Left renal pelvis (tissue), 4 donors: Measurements from ENCODE around the gene CDK5RAP3. TPM values are rescaled to one million over a fixed set of nuclear protein-coding genes. Genes with fewer than 3 reads are reported as not detected.
"Not testable (repeated sequence)": the region's sequence is repeated elsewhere in the genome, so short reads cannot be mapped to it uniquely, and the experiment has no call there.

Source experiments
- DNase-seq, 4 donors: peaks; one replicate each; pipeline ENCODE4 v3.0.0-alpha.2; 2013; ENCODE audit warnings: low read depth in 4 of 4, low spot score in 3 of 4
- polyA plus RNA-seq, 4 donors: library from polyadenylated mRNA; unstranded; fragments of 120-200 nt; gene quantifications; one replicate each; pipeline ENCODE4 v1.2.1, GENCODE V29; 2013; ENCODE audit not compliant: insufficient read length in 4 of 4

CDK5RAP3 gene
- polyA plus RNA-seq, 4 donors, result 90.0 to 178 (median 147) TPM

DNA sequence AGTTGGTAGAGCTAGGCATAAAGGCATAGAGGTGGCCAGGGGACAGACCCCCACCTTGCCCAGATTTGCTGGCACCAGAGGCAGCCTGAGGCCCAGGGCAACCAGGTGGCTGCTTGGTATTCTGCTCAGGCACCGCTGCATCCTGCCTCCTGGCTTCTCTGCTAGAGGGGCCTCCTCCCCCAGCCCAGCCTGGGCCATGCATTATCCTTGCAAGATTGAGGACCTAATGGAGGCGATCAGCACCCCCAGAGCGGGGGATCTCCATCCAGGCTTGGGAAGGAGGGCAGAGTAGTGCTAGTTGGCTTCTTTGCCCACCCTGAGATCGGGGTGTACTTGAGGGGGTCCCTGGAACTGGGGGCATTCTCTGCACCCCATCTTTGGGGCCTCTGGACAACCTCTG, 23.8 kb downstream of the CDK5RAP3 start:
- no peak for DNase-seq

DNA sequence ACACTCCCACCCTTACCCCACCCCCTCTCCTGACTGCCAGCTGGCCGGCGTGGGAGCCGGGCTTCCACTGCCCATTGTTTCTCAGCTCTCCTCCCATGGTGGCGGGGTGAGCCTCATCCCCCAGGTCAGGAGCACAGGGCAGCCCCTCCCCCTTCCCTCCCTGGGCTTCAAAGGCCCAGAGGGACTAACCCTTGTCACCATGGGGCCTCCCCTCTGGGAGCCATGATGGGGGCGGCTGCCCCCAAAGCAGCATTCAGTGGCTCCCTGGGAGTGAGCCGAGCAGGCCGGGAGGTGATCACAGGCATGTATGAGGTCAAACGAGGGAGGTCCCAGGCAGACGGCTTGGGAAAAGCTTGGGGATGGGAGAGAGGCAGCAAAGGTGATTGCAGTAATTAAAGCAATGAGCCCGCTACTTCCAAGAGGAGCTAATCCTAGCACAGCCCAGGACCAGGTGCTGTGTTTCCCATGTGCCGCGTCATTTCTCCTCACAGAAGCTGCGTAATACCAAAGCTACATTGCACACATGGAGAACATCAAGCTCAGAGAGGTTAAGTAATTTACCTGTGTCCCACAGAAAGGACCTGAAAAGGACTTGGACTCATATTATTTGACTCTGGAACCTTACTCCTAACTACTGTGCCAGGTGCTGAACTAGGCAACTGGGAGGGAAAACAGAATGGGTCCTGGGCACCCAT, 24.5 kb downstream of the CDK5RAP3 start:
- no peak for DNase-seq

DNA sequence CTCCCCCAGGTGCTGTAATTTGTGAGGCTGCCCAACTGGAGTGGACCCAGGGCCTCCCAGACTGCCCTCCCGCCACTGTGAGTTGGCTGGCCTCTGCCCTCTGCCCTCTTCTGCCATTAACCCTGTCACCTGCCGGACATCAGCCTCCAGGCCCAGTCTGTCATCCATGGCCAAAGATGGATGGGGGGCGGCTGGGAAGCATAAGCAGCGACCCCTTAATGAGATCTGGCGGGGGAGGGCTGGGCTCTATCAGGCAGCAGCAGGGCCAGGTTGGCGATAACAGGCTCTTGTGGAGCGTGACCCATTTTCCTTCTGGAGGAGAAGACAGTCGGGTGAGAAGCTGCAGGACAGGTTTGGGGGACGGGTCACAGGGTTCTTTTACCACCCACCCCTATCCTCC, 25.3 kb downstream of the CDK5RAP3 start:
- no peak for DNase-seq

DNA sequence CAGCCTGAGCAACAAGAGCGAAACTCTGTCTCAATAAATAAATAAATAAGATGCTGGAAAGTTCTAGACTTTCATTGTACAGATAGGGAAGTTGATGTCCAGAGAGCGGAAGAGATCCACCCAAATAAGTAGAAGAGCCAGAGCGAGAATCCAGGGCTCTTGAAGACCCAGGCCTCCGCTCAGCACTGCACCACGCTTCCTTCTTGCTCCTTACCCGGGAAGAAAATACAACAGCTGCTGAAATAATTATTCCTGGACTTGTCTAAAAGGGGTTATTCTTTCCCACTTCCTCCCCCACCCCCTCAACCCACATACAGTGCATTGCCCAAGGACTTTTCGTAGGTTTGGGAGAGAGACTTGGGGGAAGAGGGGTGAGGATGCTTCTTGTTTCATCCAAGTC, 26.7 kb downstream of the CDK5RAP3 start:
- DNase-seq, result no peak

DNA sequence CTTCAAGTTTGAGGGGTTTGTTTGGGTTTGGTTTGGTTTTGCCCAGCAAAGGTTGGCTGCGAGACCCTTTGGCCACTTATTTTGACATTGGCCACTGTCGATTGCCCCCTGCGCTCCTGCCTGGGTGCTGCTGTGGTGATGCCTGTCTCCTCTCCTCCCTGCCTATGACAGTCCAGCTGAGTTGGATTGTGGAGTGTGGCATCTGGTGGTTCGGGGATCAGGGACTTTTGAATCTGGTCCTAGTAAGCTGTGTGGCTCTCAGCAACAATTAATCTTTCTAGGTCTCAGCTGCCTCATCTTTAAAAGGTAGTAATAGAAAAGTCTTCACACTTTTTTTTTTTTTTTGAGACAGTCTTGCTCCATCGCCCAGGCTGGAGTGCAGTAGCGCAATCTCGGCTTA, 27.1 kb downstream of the CDK5RAP3 start:
- DNase-seq, result no peak

DNA sequence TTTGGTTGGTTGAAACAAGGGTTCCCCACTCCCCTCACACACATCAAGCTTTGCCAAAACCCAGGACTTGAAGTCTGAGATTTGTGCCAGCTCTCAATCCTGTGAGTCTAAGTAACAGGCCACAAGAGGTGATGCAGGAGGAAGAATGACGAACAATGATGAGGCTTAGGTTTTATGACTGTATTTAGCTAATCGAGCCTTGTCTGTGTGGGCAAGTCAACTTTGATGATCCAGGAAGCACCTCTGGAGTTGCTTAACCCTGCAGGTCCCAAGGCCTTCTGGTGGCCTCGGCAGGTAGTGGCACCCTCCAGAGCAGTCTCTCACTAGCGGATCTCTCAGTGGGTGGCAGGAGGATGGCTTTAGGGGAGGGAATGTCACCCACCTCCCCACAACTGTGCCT, 28.7 kb downstream of the CDK5RAP3 start:
- DNase-seq, result no peak

DNA sequence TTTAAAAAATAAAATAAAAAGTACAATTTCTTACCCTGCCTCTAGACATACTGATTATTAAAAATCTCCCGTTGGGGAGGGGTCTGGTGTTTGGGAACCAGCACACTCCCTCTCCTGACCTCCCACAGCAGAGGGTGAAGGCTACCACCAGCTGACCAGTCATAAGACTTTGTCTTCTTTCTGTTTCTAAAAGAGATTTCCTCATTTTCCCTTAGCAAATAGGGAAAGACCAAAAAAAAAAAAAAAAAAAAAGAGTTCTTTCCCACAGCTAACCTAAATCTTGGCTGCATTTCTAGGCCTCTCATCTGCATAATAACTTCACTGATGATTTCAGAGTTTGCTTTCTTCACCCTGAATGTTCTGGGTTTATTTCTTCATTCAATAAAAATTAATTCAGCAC, 30.3 kb downstream of the CDK5RAP3 start:
- no peak for DNase-seq

DNA sequence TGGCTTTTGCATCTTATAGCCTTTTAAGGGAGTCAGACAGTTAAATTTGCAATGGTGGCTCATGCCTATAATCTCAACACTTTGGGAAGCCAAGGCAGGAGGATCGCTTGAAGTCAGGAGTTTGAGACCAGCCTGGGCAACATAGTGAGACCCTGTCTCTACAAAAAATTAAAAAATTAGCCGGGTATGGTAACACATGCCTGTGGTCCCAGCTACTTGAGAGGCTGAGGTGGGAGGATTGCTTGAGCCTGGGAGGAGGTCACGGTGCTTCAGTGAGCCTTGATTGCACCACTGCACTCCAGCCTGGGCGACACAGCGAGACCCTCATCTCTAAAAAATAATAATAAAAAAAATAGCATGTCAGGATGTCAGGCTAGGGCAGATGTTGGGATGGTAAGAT, 30.7 kb downstream of the CDK5RAP3 start:
- DNase-seq, result not testable (repeated sequence)

DNA sequence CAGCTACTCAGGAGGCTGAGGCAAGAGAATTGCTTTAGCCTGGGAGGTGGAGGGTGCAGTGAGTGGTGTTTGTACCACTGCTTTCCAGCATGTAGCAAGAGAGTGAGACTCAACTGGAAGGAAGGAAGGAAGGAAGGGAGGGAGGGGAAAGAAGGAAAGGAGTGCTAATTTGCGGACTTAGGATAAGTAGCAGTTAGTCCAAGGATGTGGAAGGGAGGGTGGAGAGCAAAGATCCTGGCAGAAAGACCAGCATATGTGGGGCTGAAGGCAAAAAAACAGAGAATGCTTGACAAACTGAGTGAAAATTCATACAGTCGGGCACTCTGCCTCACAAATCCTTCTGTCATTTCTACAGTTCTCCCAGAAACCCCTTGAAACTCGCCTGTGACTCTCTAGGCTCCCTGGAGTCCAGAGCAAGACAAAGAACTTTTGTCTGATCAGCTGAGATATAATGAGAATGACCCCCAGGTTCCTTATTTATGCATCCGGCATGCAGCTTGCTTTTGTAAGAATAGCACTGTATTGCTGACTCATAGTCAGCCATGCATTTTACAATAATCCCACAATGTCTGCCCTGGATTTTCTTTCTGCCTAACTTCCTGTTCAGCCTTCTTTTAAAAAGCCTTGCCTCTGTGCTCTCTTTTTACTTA, 31.5 kb downstream of the CDK5RAP3 start:
- no peak for DNase-seq

DNA sequence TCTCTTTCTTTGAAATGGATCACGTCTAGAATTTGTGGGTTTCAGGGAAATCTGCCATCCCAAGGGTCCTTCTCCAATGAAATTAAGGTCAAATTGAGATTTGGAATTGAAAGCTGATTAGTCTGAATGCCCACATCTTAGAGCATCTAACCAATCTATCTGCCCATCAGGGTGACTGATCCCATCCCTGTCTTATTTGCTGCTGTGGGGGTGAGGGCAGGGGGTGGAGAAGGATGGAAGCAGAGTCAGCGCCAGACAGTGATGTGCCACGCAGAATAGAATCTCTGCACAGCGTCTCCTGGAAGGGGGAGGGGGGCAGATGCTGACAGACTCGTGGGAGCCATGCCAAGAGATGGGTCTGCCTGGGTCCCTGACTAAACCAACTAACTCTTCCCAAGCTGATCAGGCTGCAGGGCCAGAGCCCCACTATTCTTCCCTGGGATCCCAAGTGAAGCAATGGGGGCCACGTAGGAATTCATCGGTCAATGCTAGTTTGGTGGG, 32.1 kb downstream of the CDK5RAP3 start:
- DNase-seq, result no peak

DNA sequence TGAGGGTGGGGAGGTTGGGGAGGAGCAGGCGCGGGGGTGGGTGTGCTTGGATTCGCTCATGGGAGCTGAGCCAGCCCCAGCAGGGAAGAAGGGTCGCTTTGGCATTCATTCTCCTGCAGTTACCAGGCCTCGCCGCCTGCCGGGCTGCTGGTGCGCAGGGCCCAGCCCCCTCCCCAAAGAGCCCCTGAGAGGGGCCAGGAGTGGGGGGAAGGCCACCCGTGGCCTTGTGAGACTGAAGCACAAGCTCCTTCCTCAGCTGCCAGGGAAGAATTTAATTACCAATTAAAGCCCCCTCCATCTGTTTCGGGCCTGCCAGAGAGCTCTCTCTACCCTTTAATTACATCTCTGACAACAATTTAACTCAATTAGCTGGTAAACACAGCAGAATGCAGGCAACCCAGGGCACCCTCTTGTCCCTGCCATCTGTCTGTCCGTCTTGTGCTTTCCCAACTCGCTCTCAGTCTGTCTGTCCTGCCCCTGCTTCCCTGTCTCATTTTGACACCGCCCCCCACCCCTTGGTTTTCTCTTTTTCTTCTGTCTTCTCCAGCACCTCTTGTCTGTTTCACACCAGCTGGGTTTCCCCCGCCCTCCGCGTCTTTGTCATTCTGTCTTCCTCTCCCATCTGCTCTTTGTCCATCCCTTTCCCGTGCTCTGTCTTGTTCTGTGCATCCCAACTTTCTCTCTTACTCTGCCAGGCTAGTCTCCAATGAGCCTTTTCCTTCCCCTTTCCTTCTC, 32.7 kb downstream of the CDK5RAP3 start:
- DNase-seq, result no peak

DNA sequence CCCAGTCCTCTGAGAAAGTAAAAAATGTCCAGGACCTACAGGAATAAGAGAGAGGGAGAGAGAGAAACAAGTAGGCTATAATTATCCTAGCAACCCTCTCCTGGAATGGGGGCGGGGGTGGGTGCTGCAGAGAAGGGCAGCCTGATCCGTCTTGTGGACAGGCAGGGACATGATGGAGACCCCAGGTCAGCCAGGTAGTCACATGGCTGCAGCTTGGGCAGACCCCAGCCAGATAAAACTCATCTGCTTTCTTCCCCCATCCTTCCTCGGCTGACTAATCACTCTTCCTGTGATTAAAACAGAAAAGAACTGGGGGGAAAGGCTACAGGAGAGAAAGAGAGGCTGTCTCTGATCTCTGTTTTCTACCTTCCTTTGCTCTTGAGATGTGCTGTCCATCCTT, 34.1 kb downstream of the CDK5RAP3 start:
- no peak for DNase-seq

DNA sequence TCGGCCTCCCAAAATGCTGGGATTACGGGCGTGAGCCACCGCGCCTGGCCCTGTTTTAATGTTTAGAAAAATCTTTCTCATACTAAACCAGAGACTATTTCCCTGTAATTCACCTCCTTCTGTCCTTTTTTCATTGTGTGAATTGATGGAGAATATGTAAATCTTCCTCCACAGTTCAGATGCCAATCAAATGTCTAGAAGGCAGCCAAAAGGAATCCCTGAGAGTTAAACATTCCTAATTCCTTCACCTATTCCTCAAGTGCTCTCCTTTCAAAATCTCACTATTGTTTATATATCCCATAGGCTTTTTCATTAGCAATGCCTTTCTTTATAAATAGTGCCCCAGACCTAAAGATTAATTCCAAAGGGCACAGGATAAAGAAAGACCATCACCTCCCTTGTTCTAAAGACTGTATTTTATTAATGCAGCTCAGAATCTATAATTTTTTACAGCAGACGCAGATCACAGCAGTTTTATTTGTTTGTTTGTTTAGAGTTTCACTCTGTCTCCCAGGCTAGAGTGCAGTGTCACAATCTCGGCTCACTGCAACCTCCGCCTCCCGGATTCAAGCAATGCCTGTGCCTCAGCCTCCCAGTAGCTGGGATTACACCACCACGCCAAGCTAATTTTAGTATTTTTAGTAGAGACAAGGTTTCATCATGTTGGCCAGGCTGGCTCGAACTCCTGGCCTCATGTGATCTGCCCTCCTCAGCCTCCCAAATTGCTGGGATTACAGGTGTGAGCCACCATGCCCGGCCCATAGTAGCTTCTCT, 36.2 kb downstream of the CDK5RAP3 start:
- no peak for DNase-seq

DNA sequence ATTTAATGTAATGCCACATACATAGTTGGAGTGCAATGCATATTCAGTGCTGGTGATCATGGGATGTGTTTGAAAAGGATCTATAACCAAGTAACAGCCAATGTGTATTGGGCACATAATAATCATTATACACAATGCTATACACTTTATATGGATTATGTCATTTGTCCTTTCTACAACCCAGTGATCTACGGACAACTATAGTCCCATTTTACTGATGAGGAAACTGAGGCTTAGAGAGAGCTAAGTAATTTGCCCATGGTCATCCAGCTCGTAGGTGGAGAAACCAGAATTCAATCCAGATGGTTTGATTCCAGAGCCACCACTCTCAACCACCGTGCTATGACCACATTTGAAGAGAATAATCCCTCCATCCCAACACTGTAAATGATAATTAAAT, 39.3 kb downstream of the CDK5RAP3 start:
- DNase-seq, result no peak

DNA sequence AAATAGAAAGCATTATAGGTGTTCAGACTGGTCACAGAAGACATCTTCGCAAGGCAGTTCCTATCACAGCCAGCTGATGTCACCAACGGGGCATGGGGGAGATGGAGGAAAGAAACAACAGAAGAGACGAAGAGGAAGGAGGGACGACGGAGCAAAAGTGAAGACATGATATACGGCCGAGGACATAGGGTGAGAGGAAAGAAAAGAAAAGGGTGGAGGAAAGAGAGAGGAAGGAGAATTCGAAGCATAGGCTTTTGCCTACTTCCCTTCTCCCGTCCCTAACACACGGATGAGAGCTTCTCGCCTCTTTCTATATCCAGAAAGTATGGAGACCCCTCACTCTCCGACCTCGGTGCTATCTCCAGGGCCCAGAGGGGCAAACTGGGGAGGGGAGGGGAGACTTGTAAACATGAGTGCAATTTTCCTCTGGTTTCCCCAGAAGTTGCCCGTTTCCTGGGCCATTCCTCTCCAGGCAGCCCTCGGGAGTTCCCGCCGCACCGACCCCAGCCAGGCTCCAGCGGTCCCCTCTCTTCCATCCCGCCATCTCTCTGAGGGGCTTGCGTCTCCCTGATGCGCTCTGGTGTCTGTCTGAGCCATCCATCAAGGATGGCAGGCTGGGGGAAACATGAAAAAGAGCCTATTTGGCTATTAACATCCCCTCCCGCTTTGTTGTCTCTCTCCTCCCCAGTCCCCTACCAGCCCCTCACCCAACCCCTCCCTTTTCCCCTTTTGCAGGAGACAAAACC, 40.7 kb downstream of the CDK5RAP3 start:
- no peak for DNase-seq

DNA sequence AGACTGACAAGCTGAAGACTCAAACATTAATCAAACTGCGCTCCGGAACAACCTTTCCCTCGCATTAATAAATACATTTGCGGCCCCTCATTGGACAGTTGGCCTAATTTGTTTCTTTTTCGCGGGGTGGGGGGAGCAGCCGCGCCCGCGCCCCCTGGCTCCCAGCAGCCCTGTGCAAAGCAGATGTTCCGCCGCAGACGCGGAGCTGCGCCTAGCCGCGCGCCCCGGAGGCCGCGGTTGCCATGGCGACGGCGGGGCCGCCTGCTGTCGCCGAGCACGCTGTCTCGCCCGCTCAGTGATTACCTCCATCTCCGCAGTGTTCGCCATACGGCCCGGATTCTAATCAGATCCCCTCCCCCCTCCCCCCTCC, 41.2 kb downstream of the CDK5RAP3 start:
- DNase-seq, result no peak

DNA sequence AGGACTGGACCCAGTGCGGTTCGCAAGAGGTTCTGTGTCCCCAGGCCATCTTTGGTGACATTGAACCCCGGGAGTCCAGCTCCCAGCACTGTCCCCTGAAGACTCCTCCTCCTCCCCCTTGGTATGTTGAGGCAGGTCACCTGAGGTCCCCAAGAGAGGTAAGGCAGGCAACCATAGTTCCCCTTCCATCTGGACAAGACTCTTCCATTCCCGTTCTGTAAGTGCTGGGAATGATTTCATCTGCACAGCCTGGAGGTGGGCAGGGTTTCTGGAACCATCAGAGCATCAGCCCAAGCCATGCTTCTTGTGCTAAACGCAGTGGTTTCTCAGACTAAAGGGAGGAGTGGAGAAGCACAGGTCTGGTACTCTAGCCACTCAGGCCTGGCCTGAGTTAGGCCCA, 41.7 kb downstream of the CDK5RAP3 start:
- no peak for DNase-seq

DNA sequence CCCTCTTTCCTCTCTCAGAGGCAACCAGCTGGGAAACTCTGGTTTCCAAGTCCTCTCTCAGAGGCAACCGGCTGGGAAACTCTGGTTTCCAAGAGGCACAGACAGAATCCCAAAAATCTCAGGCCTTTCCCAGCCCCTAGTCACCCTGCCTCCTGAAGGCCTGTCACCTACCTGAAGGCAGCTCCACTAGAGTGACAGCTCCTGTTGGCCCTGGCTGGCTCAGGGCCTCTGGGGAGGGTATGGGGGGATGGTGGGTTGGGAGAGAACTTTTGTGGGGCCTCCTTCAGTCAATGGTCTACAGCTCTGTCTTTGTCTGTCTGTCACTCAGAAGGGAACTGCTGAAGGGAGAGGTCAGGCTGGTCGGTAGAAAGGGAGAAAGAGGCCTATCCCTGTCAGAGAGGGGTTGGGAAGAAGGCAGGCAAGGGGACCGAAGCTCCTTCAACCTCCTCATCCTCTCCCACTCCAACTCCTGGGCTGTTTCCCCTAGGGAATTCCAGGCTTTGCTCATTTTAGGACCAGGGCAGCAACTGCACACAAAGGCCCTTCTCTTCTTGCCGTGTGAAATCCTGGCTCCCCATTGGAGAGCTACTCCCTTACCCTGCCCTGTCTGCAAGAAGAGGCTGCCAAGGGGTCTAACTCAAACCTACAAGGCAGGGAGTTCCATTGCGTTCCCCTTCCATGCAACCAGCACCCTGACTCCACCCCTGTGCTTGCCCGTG, 43.1 kb downstream of the CDK5RAP3 start:
- DNase-seq, result no peak

DNA sequence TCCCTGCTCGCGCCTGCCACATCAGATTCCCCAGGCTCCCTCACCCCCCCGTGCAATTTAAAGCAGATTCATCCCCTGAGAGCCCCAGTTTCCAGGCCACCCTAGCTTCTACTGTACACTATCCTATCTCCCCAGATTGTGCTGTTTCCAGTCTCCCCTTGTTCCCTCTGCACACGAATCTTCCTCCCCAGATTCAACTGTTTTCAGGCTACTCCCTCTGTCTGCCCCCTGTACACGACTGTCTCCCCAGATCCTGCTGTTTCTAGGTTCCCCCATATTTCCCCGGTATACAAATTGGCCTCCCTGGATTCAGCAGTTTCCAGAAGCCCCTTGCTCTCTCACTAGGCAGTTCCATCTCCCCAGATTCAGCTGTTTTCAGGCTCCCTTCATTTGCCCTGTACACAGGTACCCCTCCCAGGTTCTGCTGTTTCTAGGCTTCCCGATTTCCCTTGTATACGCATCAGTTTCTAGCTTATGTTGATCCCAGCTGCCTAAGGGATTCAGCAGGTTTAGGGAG, 43.7 kb downstream of the CDK5RAP3 start:
- no peak for DNase-seq
